Rectal smooth muscle tissue (tissue), 1 donor: Measurements from ENCODE around the gene CAMSAP1.
"Not testable (repeated sequence)": the region's sequence is repeated elsewhere in the genome, so short reads cannot be mapped to it uniquely, and the experiment has no call there.

Experiments
- H3K27ac ChIP-seq: one replicate; pipeline ENCODE4 v1.7.0; 2013; ENCODE audit warnings: low read depth, low read length, inconsistent platforms
- H3K27me3 ChIP-seq: one replicate; pipeline ENCODE4 v1.7.0; 2013; ENCODE audit warnings: low read length; ENCODE audit not compliant: control insufficient read depth, insufficient read depth
- H3K36me3 ChIP-seq: one replicate; pipeline ENCODE4 v1.7.0; 2013; ENCODE audit warnings: low read length; ENCODE audit not compliant: control insufficient read depth, insufficient read depth
- H3K4me1 ChIP-seq: one replicate; pipeline ENCODE4 v1.7.0; 2013; ENCODE audit warnings: low read length; ENCODE audit not compliant: control insufficient read depth, insufficient read depth
- H3K4me3 ChIP-seq: one replicate; pipeline ENCODE4 v1.7.0; 2013; ENCODE audit warnings: low read length
- H3K9ac ChIP-seq: one replicate; pipeline ENCODE4 v1.7.0; 2013; ENCODE audit warnings: low read length

CAMSAP1 gene

GRCh38 chr9:135923508-135923907, 16.2 kb upstream of the CAMSAP1 start:
- no peaks in the 10 kb centered on the region for H3K27me3 ChIP-seq
- no peak overlapping the region for H3K4me3 ChIP-seq
- H3K36me3 ChIP-seq = peaks cover 2% of the 10 kb centered on the region
- H3K9ac ChIP-seq = no peak overlapping the region
- no peak overlapping the region for H3K27ac ChIP-seq
- no peaks in the 10 kb centered on the region for H3K4me1 ChIP-seq

- Histone ChIP-seq H3K27me3 (no peaks in the 10 kb centered on the region), H3K4me3 (no peak overlapping the region), H3K9ac (no peak overlapping the region), H3K27ac (no peak overlapping the region), H3K4me1 (no peaks in the 10 kb centered on the region), H3K36me3 (peaks cover 2% of the 10 kb centered on the region)
These were observed 14.5 kb upstream of the CAMSAP1 start for GRCh38 chr9:135921749-135922310.

- H3K27me3 ChIP-seq = no peaks in the 10 kb centered on the region
- no peaks in the 10 kb centered on the region for H3K36me3 ChIP-seq
- no peaks in the 10 kb centered on the region for H3K4me1 ChIP-seq
- H3K9ac ChIP-seq = no peak overlapping the region
- H3K27ac ChIP-seq = no peak overlapping the region
- no peak overlapping the region for H3K4me3 ChIP-seq
These were observed 13.7 kb upstream of the CAMSAP1 start for GRCh38 chr9:135920973-135921585.

- no peaks in the 10 kb centered on the region for H3K27me3 ChIP-seq
- no peaks in the 10 kb centered on the region for H3K36me3 ChIP-seq
- H3K4me1 ChIP-seq = no peaks in the 10 kb centered on the region
- H3K27ac ChIP-seq = no peak overlapping the region
- H3K4me3 ChIP-seq = no peak overlapping the region
- H3K9ac ChIP-seq = no peak overlapping the region
These were observed 13.0 kb upstream of the CAMSAP1 start for GRCh38 chr9:135920256-135920930.

DNA sequence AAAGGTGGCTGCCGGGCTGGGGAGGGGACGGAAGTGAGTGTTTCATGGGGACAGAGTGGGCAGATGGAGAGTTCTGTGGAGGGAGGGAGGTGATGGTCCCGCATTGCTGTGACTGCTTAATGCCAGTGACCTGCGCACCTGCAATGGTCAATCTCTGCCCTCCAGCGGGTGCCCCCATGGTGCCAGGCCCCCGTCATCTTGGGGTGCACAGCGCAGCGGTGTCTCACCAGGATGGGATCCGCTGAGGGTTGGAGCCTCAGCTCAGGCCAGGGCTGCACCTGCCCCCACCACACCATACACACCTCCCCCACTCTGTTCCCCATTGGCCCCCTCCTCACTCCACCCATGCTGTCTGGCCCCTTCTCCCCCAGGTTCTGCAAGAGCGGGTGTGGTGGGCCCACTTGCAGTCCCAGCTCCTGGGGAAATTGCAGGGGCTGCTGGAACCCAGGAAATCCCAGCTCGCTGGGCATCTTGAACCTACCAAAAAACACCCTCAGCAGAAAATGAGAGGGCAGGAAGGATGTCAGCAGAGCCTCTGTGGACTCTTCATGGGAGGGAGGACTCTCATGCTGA, 12.1 kb upstream of the CAMSAP1 start:
- Histone ChIP-seq H3K27me3 (no peaks in the 10 kb centered on the region), H3K4me3 (no peak overlapping the region), H3K4me1 (no peaks in the 10 kb centered on the region), H3K36me3 (peaks cover 6% of the 10 kb centered on the region), H3K9ac (no peak overlapping the region), H3K27ac (no peak overlapping the region)

DNA sequence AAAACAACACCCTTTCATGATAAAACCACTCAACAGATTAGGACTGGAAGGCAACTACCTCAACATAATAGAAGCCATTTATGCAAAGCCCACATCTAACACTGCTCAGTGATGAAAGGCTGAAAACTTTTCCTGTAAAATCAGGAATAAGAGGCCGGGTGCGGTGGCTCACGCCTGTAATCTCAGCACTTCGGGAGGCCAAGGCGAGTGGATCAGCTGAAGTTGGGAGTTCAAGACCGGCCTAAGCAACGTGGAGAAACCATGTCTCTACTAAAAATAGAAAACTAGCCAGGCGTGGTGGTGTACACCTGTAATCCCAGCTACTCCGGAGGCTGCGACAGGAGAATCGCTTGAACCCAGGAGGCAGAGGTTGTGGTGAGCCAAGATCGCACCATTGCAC, 8.9 kb upstream of the CAMSAP1 start:
- not testable (repeated sequence) for H3K9ac ChIP-seq, H3K4me3 ChIP-seq, H3K27me3 ChIP-seq, H3K27ac ChIP-seq, H3K4me1 ChIP-seq
- H3K36me3 ChIP-seq = peaks cover 17% of the 10 kb centered on the region

- Histone ChIP-seq H3K4me1 (no peaks in the 10 kb centered on the region), H3K4me3 (no peak overlapping the region), H3K9ac (no peak overlapping the region), H3K36me3 (peaks cover 21% of the 10 kb centered on the region), H3K27ac (no peak overlapping the region), H3K27me3 (no peaks in the 10 kb centered on the region)
These were observed 7.6 kb upstream of the CAMSAP1 start for GRCh38 chr9:135914921-135915320.

GRCh38 chr9:135911233-135911632, 3.9 kb upstream of the CAMSAP1 start:
- not testable (repeated sequence) for H3K9ac ChIP-seq, H3K4me1 ChIP-seq, H3K4me3 ChIP-seq, H3K27me3 ChIP-seq, H3K27ac ChIP-seq
- peaks cover 25% of the 10 kb centered on the region for H3K36me3 ChIP-seq

- H3K4me1 ChIP-seq = peaks cover 6% of the 10 kb centered on the region
- no peak overlapping the region for H3K9ac ChIP-seq
- no peaks in the 10 kb centered on the region for H3K27me3 ChIP-seq
- H3K27ac ChIP-seq = no peak overlapping the region
- H3K4me3 ChIP-seq = no peak overlapping the region
- peaks cover 25% of the 10 kb centered on the region for H3K36me3 ChIP-seq
These were observed 3.4 kb upstream of the CAMSAP1 start for GRCh38 chr9:135910757-135911156.

- H3K36me3 ChIP-seq = peaks cover 25% of the 10 kb centered on the region
- H3K27me3 ChIP-seq = no peaks in the 10 kb centered on the region
- H3K4me3 ChIP-seq = no peak overlapping the region
- no peak overlapping the region for H3K9ac ChIP-seq
- peaks cover 10% of the 10 kb centered on the region for H3K4me1 ChIP-seq
- no peak overlapping the region for H3K27ac ChIP-seq
These were observed 2.9 kb upstream of the CAMSAP1 start for GRCh38 chr9:135910216-135910615.

GRCh38 chr9:135909371-135909770, 2.0 kb upstream of the CAMSAP1 start:
- H3K4me1 ChIP-seq = peaks cover 10% of the 10 kb centered on the region
- no peaks in the 10 kb centered on the region for H3K27me3 ChIP-seq
- H3K9ac ChIP-seq = no peak overlapping the region
- no peak overlapping the region for H3K27ac ChIP-seq
- peaks cover 19% of the 10 kb centered on the region for H3K36me3 ChIP-seq
- no peak overlapping the region for H3K4me3 ChIP-seq

DNA sequence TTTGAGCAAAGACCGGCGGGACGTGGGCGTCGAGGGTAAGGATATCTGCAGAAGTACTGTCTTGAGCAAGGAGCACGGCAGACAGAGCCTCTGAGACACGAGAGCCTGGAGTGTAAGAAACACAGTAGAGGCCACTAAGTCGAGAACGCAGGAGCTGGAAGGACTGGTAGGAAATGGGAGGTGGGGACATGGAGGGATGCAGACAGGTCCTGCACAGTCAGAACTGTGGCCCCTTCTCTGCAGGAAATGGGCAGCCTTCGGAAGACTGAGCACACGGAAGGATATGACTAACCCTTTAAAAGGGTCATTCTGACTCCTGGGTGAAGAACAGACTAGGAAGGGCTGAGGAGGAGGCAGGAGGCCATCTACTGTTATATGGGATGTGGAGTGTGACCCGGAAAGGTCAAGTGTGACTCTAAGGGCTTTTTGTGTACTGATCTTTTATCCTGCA, 1.4 kb upstream of the CAMSAP1 start:
- H3K27ac ChIP-seq = no peak overlapping the region
- peak overlapping the region; percentile 79 for H3K4me3 ChIP-seq
- no peak overlapping the region for H3K9ac ChIP-seq
- H3K4me1 ChIP-seq = peaks cover 10% of the 10 kb centered on the region
- no peaks in the 10 kb centered on the region for H3K27me3 ChIP-seq
- peaks cover 15% of the 10 kb centered on the region for H3K36me3 ChIP-seq
